22Rv1 (cell line): ENCODE results near the gene OR52B2.

Experiments used
- H3K27ac ChIP-seq: fragments of 450-650 bp; 2 replicates; pipeline ENCODE4 v1.5.1; 2017
- ZFX ChIP-seq: fragments of 450-650 bp; IDR thresholded peaks from 2 replicates; pipeline ENCODE4 v1.6.1; 2017; ENCODE audit warnings: antibody characterized with exemption, borderline replicate concordance
- TF ChIP-seq, protein P1 (sequence below): fragments of 450-650 bp; IDR thresholded peaks from 2 replicates; pipeline ENCODE4 v1.5.1; 2017; ENCODE audit warnings: mild to moderate bottlenecking

The OR52B2 gene

GRCh38 chr11:6199174-6199810 lies 29.2 kb upstream of the OR52B2 start, which contains the start of gene OR52W1:
OR52W1 (plus strand) TSS chr11:6199224; CDS start chr11:6199224, 0 bp downstream.
- TF ChIP-seq, protein P1, sequence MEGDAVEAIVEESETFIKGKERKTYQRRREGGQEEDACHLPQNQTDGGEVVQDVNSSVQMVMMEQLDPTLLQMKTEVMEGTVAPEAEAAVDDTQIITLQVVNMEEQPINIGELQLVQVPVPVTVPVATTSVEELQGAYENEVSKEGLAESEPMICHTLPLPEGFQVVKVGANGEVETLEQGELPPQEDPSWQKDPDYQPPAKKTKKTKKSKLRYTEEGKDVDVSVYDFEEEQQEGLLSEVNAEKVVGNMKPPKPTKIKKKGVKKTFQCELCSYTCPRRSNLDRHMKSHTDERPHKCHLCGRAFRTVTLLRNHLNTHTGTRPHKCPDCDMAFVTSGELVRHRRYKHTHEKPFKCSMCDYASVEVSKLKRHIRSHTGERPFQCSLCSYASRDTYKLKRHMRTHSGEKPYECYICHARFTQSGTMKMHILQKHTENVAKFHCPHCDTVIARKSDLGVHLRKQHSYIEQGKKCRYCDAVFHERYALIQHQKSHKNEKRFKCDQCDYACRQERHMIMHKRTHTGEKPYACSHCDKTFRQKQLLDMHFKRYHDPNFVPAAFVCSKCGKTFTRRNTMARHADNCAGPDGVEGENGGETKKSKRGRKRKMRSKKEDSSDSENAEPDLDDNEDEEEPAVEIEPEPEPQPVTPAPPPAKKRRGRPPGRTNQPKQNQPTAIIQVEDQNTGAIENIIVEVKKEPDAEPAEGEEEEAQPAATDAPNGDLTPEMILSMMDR = no peak
- no peak for TF ChIP-seq ZFX
- H3K27ac ChIP-seq = no peak within 1 kb of the TSS

- no peak for TF ChIP-seq ZFX
- TF ChIP-seq, protein P1 = no peak
- no peak overlapping the region for H3K27ac ChIP-seq
Measured at GRCh38 chr11:6197466-6198200, 27.5 kb upstream of the OR52B2 start.

DNA sequence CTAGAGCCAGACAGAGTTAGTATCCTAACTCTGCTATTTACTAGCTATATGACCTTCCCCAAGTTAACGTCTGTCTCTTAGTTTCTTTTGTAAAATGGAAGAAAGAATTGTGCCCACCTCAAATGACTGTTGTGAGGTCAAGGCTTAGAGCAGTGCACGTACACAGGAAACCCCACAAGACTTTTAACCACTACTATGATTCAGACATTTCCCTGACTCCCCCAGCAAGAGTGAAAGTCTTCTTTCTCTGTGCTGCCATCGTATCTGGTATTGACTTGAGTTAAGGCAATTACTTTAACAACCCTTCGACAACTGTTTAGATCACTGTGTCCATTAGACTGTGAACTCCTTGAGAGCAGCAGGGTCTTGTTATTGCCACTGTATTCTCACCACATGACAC lies 26.3 kb upstream of the OR52B2 start:
- TF ChIP-seq ZFX = no peak
- TF ChIP-seq, protein P1 = no peak
- H3K27ac ChIP-seq = no peak overlapping the region

DNA sequence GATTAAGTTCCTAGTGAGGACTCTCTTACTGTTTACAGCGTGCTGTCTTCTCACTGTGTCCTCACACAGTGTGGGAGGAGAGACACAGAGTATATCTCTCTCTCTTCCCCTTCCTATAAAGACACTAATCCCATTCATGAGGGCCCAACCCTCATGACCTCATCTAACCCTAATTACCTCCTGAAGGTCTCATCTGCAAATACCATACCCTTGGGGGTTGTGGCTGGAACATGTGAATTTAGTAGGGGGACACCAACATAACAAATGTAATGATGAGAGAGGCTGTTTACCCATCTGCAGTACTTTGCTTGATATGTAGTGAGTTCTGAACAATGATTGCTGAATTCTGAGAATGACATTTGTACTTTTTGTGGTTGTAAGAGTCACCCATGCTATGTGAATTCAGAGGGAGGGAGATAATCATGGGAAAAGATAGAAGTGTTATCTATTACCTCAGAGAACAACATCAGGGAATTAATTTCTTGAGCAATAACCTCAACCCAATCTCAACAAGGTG lies 24.0 kb upstream of the OR52B2 start:
- TF ChIP-seq, protein P1 = no peak
- no peak for TF ChIP-seq ZFX
- no peak overlapping the region for H3K27ac ChIP-seq

DNA sequence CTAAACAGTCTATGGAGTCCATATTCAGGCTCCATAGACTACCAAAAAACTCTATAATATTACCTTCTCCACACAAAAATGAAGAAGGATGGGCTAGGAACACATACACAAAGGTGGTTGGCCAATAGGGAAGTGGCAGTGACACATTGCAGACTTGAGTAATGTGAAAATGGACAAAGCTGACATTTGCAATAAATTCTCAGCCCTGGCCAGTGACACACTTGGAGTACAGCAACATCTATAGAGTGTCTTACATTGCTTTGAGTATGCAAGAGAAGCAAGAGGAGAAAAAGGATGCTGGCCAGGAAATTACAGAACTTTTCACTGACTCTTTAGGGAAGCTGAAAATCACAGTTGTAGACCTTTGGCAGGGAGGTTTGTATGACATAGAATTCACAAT lies 21.6 kb upstream of the OR52B2 start:
- TF ChIP-seq, protein P1 = no peak
- TF ChIP-seq ZFX = no peak

DNA sequence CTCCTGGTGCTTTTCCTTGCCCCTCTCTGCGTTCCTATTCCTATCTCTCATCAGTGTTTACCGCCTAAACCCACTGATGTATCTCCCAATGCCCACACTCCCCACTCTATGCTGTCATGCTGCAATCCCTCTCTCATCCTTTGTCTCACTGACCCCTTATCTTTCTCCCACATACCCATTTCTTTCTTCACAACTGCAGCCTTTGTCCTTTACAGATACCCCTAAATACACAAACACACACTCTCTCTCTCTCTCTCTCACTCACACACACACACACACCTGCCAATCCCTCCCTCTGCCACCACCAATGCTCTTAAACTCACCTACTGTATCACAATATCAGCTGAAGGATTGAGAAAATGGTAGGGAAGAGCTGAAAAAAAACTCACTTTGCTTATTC lies 5.3 kb upstream of the OR52B2 start:
- no peak overlapping the region for H3K27ac ChIP-seq
- no peak for TF ChIP-seq ZFX
- TF ChIP-seq, protein P1 = no peak

More for the DNA sequence above, 21.6 kb upstream of the OR52B2 start:
- H3K27ac ChIP-seq = no peak overlapping the region
